ENCODE measurements around the gene ATXN1. TPM values are rescaled to one million over a fixed set of nuclear protein-coding genes. Genes with fewer than 3 reads are reported as not detected.
"Not testable (repeated sequence)": the region's sequence is repeated elsewhere in the genome, so short reads cannot be mapped to it uniquely, and the experiment has no call there.

The ATXN1 gene
- polyA plus RNA-seq, 3 donors from 2014 or later: 6.9 to 14.7 (median 8.0) TPM

GRCh38 chr6:16393326-16393725 lies 367.9 kb downstream of the ATXN1 start:
- H3K27ac Mint-ChIP-seq: no peak overlapping the region
- H3K4me3 Mint-ChIP-seq: no peak overlapping the region
- H3K36me3 Mint-ChIP-seq: no peaks in the 10 kb centered on the region
- H3K27me3 Mint-ChIP-seq (ENCODE audit: low read depth in 3 of 3): no peaks in the 10 kb centered on the region
- no peaks in the 10 kb centered on the region for H3K9me3 Mint-ChIP-seq
- no peak for DNase-seq
- no peaks in the 10 kb centered on the region for H3K4me1 Mint-ChIP-seq

- Mint-ChIP-seq H3K36me3 (peaks cover 0 to 5% (median 5%) of the 10 kb centered on the region in 3 donors), H3K4me1 (no peaks in the 10 kb centered on the region), H3K27ac (no peak overlapping the region), H3K27me3 (ENCODE audit: low read depth in 3 of 3) (no peaks in the 10 kb centered on the region), H3K9me3 (no peaks in the 10 kb centered on the region), H3K4me3 (no peak overlapping the region)
- no peak for DNase-seq
Observed at GRCh38 chr6:16392010-16392409, 369.2 kb downstream of the ATXN1 start.

- Mint-ChIP-seq H3K27ac (peak overlapping the region in 1 of 6 donors; percentile 17), H3K4me3 (no peak overlapping the region), H3K36me3 (peaks cover 0 to 5% (median 5%) of the 10 kb centered on the region in 3 donors), H3K9me3 (no peaks in the 10 kb centered on the region), H3K4me1 (no peaks in the 10 kb centered on the region), H3K27me3 (ENCODE audit: low read depth in 3 of 3) (no peaks in the 10 kb centered on the region)
- no peak for DNase-seq
Observed at GRCh38 chr6:16391451-16391912, 369.8 kb downstream of the ATXN1 start.

- H3K4me1 Mint-ChIP-seq; H3K9me3 Mint-ChIP-seq; DNase-seq; H3K36me3 Mint-ChIP-seq; H3K4me3 Mint-ChIP-seq; H3K27me3 Mint-ChIP-seq (ENCODE audit: low read depth in 3 of 3): not testable (repeated sequence)
- peak overlapping the region in 1 of 6 donors; percentile 17 for H3K27ac Mint-ChIP-seq
Observed at GRCh38 chr6:16390909-16391450, 370.3 kb downstream of the ATXN1 start.

GRCh38 chr6:16389642-16390041 lies 371.6 kb downstream of the ATXN1 start:
- H3K4me1 Mint-ChIP-seq: no peaks in the 10 kb centered on the region
- peaks cover 3 to 15% (median 5%) of the 10 kb centered on the region in 3 donors for H3K36me3 Mint-ChIP-seq
- no peak for DNase-seq
- no peak overlapping the region for H3K27ac Mint-ChIP-seq
- no peak overlapping the region for H3K4me3 Mint-ChIP-seq
- H3K27me3 Mint-ChIP-seq (ENCODE audit: low read depth in 3 of 3): no peaks in the 10 kb centered on the region
- H3K9me3 Mint-ChIP-seq: no peaks in the 10 kb centered on the region

- no peaks in the 10 kb centered on the region for H3K27me3 Mint-ChIP-seq (ENCODE audit: low read depth in 3 of 3)
Observed at GRCh38 chr6:16388488-16388887, 372.8 kb downstream of the ATXN1 start.

GRCh38 chr6:16386057-16386456 lies 375.2 kb downstream of the ATXN1 start:
- no peaks in the 10 kb centered on the region for H3K4me1 Mint-ChIP-seq
- no peaks in the 10 kb centered on the region for H3K9me3 Mint-ChIP-seq
- H3K4me3 Mint-ChIP-seq: no peak overlapping the region
- DNase-seq: no peak
- H3K36me3 Mint-ChIP-seq: peaks cover 5 to 15% (median 8%) of the 10 kb centered on the region in 3 donors
- peaks cover 0 to 2% (median 0%) of the 10 kb centered on the region in 3 donors for H3K27me3 Mint-ChIP-seq (ENCODE audit: low read depth in 3 of 3)
- peak overlapping the region in 1 of 6 donors; percentile 10 for H3K27ac Mint-ChIP-seq

More at GRCh38 chr6:16388488-16388887, 372.8 kb downstream of the ATXN1 start:
- Mint-ChIP-seq H3K36me3 (peaks cover 3 to 15% (median 5%) of the 10 kb centered on the region in 3 donors), H3K4me1 (no peaks in the 10 kb centered on the region), H3K27ac (no peak overlapping the region), H3K4me3 (no peak overlapping the region), H3K9me3 (no peaks in the 10 kb centered on the region)
- no peak for DNase-seq

GRCh38 chr6:16383607-16384206 lies 377.6 kb downstream of the ATXN1 start:
- Mint-ChIP-seq H3K27me3 (ENCODE audit: low read depth in 3 of 3) (peaks cover 0 to 2% (median 0%) of the 10 kb centered on the region in 3 donors), H3K9me3 (no peaks in the 10 kb centered on the region), H3K4me1 (no peaks in the 10 kb centered on the region), H3K4me3 (no peak overlapping the region), H3K27ac (no peak overlapping the region), H3K36me3 (peaks cover 5 to 19% (median 8%) of the 10 kb centered on the region in 3 donors)
- no peak for DNase-seq

GRCh38 chr6:16381968-16382367 lies 379.3 kb downstream of the ATXN1 start:
- not testable (repeated sequence) for DNase-seq

GRCh38 chr6:16380220-16380809 lies 380.9 kb downstream of the ATXN1 start:
- H3K36me3 Mint-ChIP-seq: peaks cover 0 to 11% (median 8%) of the 10 kb centered on the region in 3 donors
- peaks cover 0 to 2% (median 0%) of the 10 kb centered on the region in 3 donors for H3K27me3 Mint-ChIP-seq (ENCODE audit: low read depth in 3 of 3)
- no peaks in the 10 kb centered on the region for H3K9me3 Mint-ChIP-seq
- H3K27ac Mint-ChIP-seq: peak overlapping the region in 1 of 6 donors; percentile 51
- H3K4me1 Mint-ChIP-seq: peaks cover 0 to 3% of the 10 kb centered on the region in 2 donors
- DNase-seq: no peak
- H3K4me3 Mint-ChIP-seq: no peak overlapping the region

More at GRCh38 chr6:16381968-16382367, 379.3 kb downstream of the ATXN1 start:
- H3K9me3 Mint-ChIP-seq; H3K27me3 Mint-ChIP-seq (ENCODE audit: low read depth in 3 of 3); H3K4me3 Mint-ChIP-seq; H3K4me1 Mint-ChIP-seq; H3K27ac Mint-ChIP-seq: not testable (repeated sequence)
- H3K36me3 Mint-ChIP-seq: peaks cover 0 to 14% (median 8%) of the 10 kb centered on the region in 3 donors

- not testable (repeated sequence) for H3K4me3 Mint-ChIP-seq; H3K27ac Mint-ChIP-seq; H3K36me3 Mint-ChIP-seq; DNase-seq; H3K27me3 Mint-ChIP-seq (ENCODE audit: low read depth in 3 of 3); H3K4me1 Mint-ChIP-seq; H3K9me3 Mint-ChIP-seq
Observed at GRCh38 chr6:16378360-16378759, 382.9 kb downstream of the ATXN1 start.

- Mint-ChIP-seq H3K9me3 (no peaks in the 10 kb centered on the region), H3K4me3 (no peak overlapping the region), H3K27me3 (ENCODE audit: low read depth in 3 of 3) (peaks cover 0 to under 1% (median 0%) of the 10 kb centered on the region in 3 donors), H3K27ac (no peak overlapping the region), H3K4me1 (peaks cover 0 to 3% of the 10 kb centered on the region in 2 donors), H3K36me3 (peaks cover 0 to 5% (median 4%) of the 10 kb centered on the region in 3 donors)
- DNase-seq: no peak
Observed at GRCh38 chr6:16377470-16377869, 383.8 kb downstream of the ATXN1 start.

- no peak for DNase-seq
- peaks cover 0 to 4% (median 0%) of the 10 kb centered on the region in 3 donors for H3K36me3 Mint-ChIP-seq
- no peaks in the 10 kb centered on the region for H3K27me3 Mint-ChIP-seq (ENCODE audit: low read depth in 3 of 3)
- H3K4me1 Mint-ChIP-seq: peaks cover 0 to 3% of the 10 kb centered on the region in 2 donors
- H3K9me3 Mint-ChIP-seq: no peaks in the 10 kb centered on the region
- H3K27ac Mint-ChIP-seq: peak overlapping the region in 1 of 6 donors; percentile 25
- no peak overlapping the region for H3K4me3 Mint-ChIP-seq
Observed at GRCh38 chr6:16375843-16376242, 385.4 kb downstream of the ATXN1 start.

- Mint-ChIP-seq H3K27me3 (ENCODE audit: low read depth in 3 of 3) (no peaks in the 10 kb centered on the region), H3K9me3 (no peaks in the 10 kb centered on the region), H3K4me3 (no peak overlapping the region), H3K27ac (no peak overlapping the region), H3K4me1 (peaks cover 0 to 3% of the 10 kb centered on the region in 2 donors), H3K36me3 (peaks cover 0 to 4% (median 0%) of the 10 kb centered on the region in 3 donors)
- no peak for DNase-seq
Observed at GRCh38 chr6:16375206-16375605, 386.1 kb downstream of the ATXN1 start.
